Measurements from ENCODE around the gene NRXN3. TPM values are rescaled to one million over a fixed set of nuclear protein-coding genes. Genes with fewer than 3 reads are reported as not detected.

Gene NRXN3
- total and polyA plus RNA-seq, 4 donors: 0.07 to 1.2 (median 0.23) TPM

DNA sequence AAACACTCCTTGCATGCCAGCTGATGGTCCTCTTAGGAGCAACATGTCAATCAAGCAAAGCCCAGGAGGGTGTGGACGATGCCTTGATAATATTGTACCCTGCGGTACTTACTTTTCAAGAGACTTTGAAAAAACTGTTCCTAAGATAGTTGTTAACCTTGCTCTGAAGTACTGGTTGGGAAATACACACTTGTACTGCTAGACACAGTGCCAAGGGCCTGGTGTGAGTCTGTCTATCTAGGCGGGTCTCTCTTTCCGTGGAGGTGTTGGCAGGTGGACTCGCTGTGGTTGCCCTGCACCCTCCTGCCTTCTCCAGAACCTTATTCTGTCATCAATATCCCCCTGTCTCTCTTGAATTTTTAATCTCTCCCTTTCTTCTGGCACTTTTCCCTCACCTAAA, 189.4 kb downstream of the NRXN3 start:
- Histone ChIP-seq H3K4me3 (ENCODE audit: low read depth in 1 of 3, low read length in 3 of 3) (no peak overlapping the region), H3K27ac (ENCODE audit: low read depth in 1 of 2, low read length in 2 of 2) (no peak overlapping the region), H3K9me3 (ENCODE audit: control insufficient read depth in 4 of 4, low read length in 3 of 4) (no peaks in the 10 kb centered on the region), H3K4me1 (ENCODE audit: control insufficient read depth in 4 of 4, insufficient read depth in 4 of 4, low read length in 3 of 4) (no peaks in the 10 kb centered on the region), H3K27me3 (ENCODE audit: control insufficient read depth in 4 of 4, insufficient read depth in 4 of 4, low read length in 3 of 4) (no peaks in the 10 kb centered on the region), H3K9ac (ENCODE audit: low read depth in 1 of 2, low read length in 2 of 2) (no peak overlapping the region), H3K36me3 (ENCODE audit: control insufficient read depth in 4 of 4, insufficient read depth in 3 of 4, low read depth in 1 of 4, low read length in 3 of 4) (no peaks in the 10 kb centered on the region)
- TF ChIP-seq TAF1 (conservative IDR thresholded peaks at IDR 0.05): no peak
- TF ChIP-seq, protein P1, sequence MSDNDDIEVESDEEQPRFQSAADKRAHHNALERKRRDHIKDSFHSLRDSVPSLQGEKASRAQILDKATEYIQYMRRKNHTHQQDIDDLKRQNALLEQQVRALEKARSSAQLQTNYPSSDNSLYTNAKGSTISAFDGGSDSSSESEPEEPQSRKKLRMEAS (IDR thresholded peaks at IDR 0.05): no peak
- TF ChIP-seq, protein P2, sequence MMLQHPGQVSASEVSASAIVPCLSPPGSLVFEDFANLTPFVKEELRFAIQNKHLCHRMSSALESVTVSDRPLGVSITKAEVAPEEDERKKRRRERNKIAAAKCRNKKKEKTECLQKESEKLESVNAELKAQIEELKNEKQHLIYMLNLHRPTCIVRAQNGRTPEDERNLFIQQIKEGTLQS (IDR thresholded peaks at IDR 0.05): no peak
- no peak for TF ChIP-seq HNF4A (conservative IDR thresholded peaks at IDR 0.05)
- no peak for TF ChIP-seq FOXA1 (IDR thresholded peaks at IDR 0.05)
- no peak for TF ChIP-seq RXRA (IDR thresholded peaks at IDR 0.05)
- TF ChIP-seq YY1 (IDR thresholded peaks at IDR 0.05): no peak
- TF ChIP-seq, protein P3, sequence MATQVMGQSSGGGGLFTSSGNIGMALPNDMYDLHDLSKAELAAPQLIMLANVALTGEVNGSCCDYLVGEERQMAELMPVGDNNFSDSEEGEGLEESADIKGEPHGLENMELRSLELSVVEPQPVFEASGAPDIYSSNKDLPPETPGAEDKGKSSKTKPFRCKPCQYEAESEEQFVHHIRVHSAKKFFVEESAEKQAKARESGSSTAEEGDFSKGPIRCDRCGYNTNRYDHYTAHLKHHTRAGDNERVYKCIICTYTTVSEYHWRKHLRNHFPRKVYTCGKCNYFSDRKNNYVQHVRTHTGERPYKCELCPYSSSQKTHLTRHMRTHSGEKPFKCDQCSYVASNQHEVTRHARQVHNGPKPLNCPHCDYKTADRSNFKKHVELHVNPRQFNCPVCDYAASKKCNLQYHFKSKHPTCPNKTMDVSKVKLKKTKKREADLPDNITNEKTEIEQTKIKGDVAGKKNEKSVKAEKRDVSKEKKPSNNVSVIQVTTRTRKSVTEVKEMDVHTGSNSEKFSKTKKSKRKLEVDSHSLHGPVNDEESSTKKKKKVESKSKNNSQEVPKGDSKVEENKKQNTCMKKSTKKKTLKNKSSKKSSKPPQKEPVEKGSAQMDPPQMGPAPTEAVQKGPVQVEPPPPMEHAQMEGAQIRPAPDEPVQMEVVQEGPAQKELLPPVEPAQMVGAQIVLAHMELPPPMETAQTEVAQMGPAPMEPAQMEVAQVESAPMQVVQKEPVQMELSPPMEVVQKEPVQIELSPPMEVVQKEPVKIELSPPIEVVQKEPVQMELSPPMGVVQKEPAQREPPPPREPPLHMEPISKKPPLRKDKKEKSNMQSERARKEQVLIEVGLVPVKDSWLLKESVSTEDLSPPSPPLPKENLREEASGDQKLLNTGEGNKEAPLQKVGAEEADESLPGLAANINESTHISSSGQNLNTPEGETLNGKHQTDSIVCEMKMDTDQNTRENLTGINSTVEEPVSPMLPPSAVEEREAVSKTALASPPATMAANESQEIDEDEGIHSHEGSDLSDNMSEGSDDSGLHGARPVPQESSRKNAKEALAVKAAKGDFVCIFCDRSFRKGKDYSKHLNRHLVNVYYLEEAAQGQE (IDR thresholded peaks at IDR 0.05): no peak
- TF ChIP-seq EGR1 (IDR thresholded peaks at IDR 0.05; ENCODE audit: low read depth in 2 of 2): no peak
- TF ChIP-seq JUND (IDR thresholded peaks at IDR 0.05): no peak
- TF ChIP-seq HNF4G (IDR thresholded peaks at IDR 0.05): no peak
- no peak for TF ChIP-seq FOXA2 (IDR thresholded peaks at IDR 0.05)
- no peak for TF ChIP-seq GABPA (IDR thresholded peaks at IDR 0.05 in 1 of 2, conservative IDR thresholded peaks at IDR 0.05 in 1 of 2)
- no peak for DNase-seq (ENCODE audit: low spot score)
- 77% methylated on average over 5 of the region's 5 CpGs for WGBS

DNA sequence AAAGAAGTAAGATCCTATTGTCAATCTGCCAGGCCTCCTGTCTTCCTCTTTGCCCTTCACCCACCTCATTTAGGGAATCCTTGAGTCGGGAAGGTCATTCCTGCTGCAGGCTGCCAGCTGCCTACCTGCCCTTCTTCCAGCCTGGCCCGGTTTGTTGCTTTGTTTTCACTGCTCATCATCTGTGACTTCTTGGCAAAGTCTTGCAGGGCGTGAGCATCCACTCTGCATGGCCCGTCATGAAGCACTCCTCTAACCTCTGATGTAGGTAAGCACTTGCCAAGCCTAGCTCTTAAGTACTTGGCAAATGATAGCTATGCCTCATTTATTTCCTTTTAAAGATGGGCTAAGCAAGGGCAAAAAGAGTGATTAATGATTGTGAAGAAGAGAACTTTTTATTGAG, 192.8 kb downstream of the NRXN3 start:
- H3K9ac ChIP-seq (ENCODE audit: low read depth in 1 of 2, low read length in 2 of 2): no peak overlapping the region
- no peak for DNase-seq (ENCODE audit: low spot score)
- H3K9me3 ChIP-seq (ENCODE audit: control insufficient read depth in 4 of 4, low read length in 3 of 4): no peaks in the 10 kb centered on the region
- H3K36me3 ChIP-seq (ENCODE audit: control insufficient read depth in 4 of 4, insufficient read depth in 3 of 4, low read depth in 1 of 4, low read length in 3 of 4): no peaks in the 10 kb centered on the region
- no peak overlapping the region for H3K4me3 ChIP-seq (ENCODE audit: low read depth in 1 of 3, low read length in 3 of 3)
- WGBS: 72% methylated on average over 4 of the region's 4 CpGs
- H3K27ac ChIP-seq (ENCODE audit: low read depth in 1 of 2, low read length in 2 of 2): no peak overlapping the region
- H3K27me3 ChIP-seq (ENCODE audit: control insufficient read depth in 4 of 4, insufficient read depth in 4 of 4, low read length in 3 of 4): no peaks in the 10 kb centered on the region
- TF ChIP-seq, protein P2 (IDR thresholded peaks at IDR 0.05): no peak
- TF ChIP-seq HNF4A (conservative IDR thresholded peaks at IDR 0.05) (no peak), NR2F2 (IDR thresholded peaks at IDR 0.05) (no peak), EGR1 (IDR thresholded peaks at IDR 0.05; ENCODE audit: low read depth in 2 of 2) (no peak), RAD21 (IDR thresholded peaks at IDR 0.05) (no peak), RXRA (IDR thresholded peaks at IDR 0.05) (no peak)
- TF ChIP-seq, protein P4, sequence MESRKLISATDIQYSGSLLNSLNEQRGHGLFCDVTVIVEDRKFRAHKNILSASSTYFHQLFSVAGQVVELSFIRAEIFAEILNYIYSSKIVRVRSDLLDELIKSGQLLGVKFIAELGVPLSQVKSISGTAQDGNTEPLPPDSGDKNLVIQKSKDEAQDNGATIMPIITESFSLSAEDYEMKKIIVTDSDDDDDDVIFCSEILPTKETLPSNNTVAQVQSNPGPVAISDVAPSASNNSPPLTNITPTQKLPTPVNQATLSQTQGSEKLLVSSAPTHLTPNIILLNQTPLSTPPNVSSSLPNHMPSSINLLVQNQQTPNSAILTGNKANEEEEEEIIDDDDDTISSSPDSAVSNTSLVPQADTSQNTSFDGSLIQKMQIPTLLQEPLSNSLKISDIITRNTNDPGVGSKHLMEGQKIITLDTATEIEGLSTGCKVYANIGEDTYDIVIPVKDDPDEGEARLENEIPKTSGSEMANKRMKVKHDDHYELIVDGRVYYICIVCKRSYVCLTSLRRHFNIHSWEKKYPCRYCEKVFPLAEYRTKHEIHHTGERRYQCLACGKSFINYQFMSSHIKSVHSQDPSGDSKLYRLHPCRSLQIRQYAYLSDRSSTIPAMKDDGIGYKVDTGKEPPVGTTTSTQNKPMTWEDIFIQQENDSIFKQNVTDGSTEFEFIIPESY (IDR thresholded peaks at IDR 0.05): no peak
- TF ChIP-seq, protein P1 (IDR thresholded peaks at IDR 0.05): no peak
- no peaks in the 10 kb centered on the region for H3K4me1 ChIP-seq (ENCODE audit: control insufficient read depth in 4 of 4, insufficient read depth in 4 of 4, low read length in 3 of 4)
